ENCODE data around the gene EIF2D.

Gene EIF2D

DNA sequence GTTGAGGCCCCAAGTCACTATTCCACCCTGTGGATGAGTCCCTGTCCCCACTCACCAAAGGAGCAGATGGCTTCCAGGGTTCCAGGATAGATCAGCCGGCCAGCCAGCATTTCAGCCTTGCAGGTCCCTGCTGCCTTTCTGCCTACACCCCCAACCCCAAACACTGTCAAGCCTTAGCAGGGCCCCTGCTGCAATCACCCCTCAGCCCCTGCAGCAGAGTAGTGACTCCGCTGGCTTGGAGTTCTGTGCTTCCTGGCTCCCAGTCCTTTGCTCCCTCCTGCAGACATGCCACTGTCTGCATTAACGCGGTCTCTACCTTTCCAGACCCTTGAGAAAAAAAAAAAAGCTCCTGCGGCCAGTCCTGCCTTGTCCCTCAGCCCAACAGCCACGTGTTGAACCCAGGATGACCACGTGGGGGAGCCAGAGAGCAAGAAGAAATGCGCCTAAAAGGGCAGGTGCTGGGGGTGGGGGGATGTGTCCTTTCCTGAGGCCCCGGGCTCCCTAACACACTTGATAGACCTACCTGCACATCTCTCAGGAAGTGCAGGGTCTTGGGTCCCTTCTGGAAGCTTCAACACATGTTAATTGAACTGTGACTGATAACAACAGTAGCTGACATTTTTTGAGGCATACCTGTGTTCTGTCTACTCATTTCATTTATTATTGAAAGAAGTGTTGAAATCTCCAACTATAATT is 67.6 kb downstream of the EIF2D start:
- DNase-seq = peak; percentile 71
